ENCODE results near the gene CBARP. TPM values are rescaled to one million over a fixed set of nuclear protein-coding genes. Genes with fewer than 3 reads are reported as not detected.
A peak's percentile ranks its signal among the peaks of the same experiment; 100 is the strongest.

Gene CBARP
- total and polyA plus RNA-seq, 2 of the 13 experiments (the other 11 are each of a cell fraction or from before 2014, with no cell fraction given): 1.2 to 1.4 TPM

DNA sequence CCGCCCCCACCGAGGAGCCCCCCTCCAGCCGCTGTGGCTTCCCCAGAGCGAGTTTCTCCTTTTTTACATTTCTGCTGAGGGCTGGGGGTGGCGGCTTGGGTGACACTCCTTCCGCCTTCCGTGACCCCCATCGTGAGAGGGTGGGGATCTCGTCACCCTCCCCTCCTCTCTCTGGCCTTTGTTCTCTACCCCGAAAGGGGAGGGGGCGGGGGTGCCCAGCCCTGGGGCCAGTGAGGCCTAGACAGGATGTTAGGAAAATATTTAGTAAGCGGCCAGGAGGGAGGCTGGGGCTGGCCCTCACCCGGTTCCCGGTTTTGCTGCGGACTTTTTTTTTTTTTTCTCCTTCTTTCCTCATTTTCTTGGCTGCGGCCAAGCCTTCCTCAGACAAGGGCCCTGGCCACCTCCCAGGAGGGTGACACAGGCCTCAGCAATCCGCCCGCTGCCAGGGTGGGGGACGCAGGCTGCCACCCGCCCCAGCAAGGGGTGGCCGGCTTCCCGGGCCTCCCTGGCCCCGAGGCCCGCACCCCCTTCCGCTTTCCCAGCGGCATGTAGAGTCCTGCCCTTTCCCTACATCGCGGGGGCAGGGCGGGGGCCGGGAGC is 14.5 kb upstream of the CBARP start (continued):
- TF ChIP-seq HNF4A (CRISPR knock-in tag; IDR thresholded peaks at IDR 0.05): peak; percentile 46; the same call in 1 of the 2 replicates
- peak; percentile 43 for TF ChIP-seq RBM39 (IDR thresholded peaks at IDR 0.05; ENCODE audit: low read depth, low read length, poor library complexity, severe bottlenecking)
- TF ChIP-seq ZNF33B (CRISPR knock-in tag; IDR thresholded peaks at IDR 0.05): no peak
- peak in 1 of 2 experiments; percentile 17; a peak in 3 of 4 replicates for TF ChIP-seq NR2F1 (CRISPR knock-in tag; IDR thresholded peaks at IDR 0.05)
- no peak for TF ChIP-seq TEF (CRISPR knock-in tag; IDR thresholded peaks at IDR 0.05)
- TF ChIP-seq ZNF460 (CRISPR knock-in tag; IDR thresholded peaks at IDR 0.05; ENCODE audit: borderline replicate concordance): no peak
- TF ChIP-seq, protein P1, sequence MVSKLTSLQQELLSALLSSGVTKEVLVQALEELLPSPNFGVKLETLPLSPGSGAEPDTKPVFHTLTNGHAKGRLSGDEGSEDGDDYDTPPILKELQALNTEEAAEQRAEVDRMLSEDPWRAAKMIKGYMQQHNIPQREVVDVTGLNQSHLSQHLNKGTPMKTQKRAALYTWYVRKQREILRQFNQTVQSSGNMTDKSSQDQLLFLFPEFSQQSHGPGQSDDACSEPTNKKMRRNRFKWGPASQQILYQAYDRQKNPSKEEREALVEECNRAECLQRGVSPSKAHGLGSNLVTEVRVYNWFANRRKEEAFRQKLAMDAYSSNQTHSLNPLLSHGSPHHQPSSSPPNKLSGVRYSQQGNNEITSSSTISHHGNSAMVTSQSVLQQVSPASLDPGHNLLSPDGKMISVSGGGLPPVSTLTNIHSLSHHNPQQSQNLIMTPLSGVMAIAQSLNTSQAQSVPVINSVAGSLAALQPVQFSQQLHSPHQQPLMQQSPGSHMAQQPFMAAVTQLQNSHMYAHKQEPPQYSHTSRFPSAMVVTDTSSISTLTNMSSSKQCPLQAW (CRISPR knock-in tag; IDR thresholded peaks at IDR 0.05): peak; percentile 61
- peak; percentile 62; the same call in 1 of the 2 replicates for TF ChIP-seq SMAD3 (CRISPR knock-in tag; IDR thresholded peaks at IDR 0.05)
- TF ChIP-seq FOXP1 (IDR thresholded peaks at IDR 0.05): no peak
- TF ChIP-seq FOXP1 (CRISPR knock-in tag; IDR thresholded peaks at IDR 0.05): peak; percentile 38; the same call in 1 of the 2 replicates
- TF ChIP-seq MIER3 (CRISPR knock-in tag; IDR thresholded peaks at IDR 0.05; ENCODE audit: borderline replicate concordance): no peak; the same call in 1 of the 2 replicates
- peak; percentile 87 for TF ChIP-seq SAP130 (CRISPR knock-in tag; IDR thresholded peaks at IDR 0.05; ENCODE audit: low read depth)
- TF ChIP-seq ZNF720 (CRISPR knock-in tag; IDR thresholded peaks at IDR 0.05): no peak
- peak; percentile 29 for TF ChIP-seq PTBP1 (IDR thresholded peaks at IDR 0.05; ENCODE audit: low read depth, low read length, poor library complexity, severe bottlenecking)
- TF ChIP-seq ZNF556 (CRISPR knock-in tag; IDR thresholded peaks at IDR 0.05; ENCODE audit: borderline replicate concordance): 0 out of 2 replicates have a peak, but pooled peaks have one; percentile 6
- no peak for TF ChIP-seq ZNF629 (CRISPR knock-in tag; conservative IDR thresholded peaks at IDR 0.05)
- no peak for TF ChIP-seq ZNF20 (CRISPR knock-in tag; IDR thresholded peaks at IDR 0.05)
- no peak for TF ChIP-seq CERS6 (CRISPR knock-in tag; IDR thresholded peaks at IDR 0.05)
- TF ChIP-seq ZMYM4 (CRISPR knock-in tag; IDR thresholded peaks at IDR 0.05): 0 out of 2 replicates have a peak, but pooled peaks have one; percentile 3
- TF ChIP-seq HOXA3 (CRISPR knock-in tag; IDR thresholded peaks at IDR 0.05): no peak; the same call in 1 of the 2 replicates
- no peak for TF ChIP-seq SMAD9 (CRISPR knock-in tag; IDR thresholded peaks at IDR 0.05)
- peak; percentile 48 for TF ChIP-seq SRSF1 (optimal IDR thresholded peaks at IDR 0.05; ENCODE audit: low read depth, low read length)
- 0 out of 2 replicates have a peak, but pooled peaks have one; percentile 33 for TF ChIP-seq ZNF703 (CRISPR knock-in tag; IDR thresholded peaks at IDR 0.05; ENCODE audit: borderline replicate concordance)
- TF ChIP-seq, protein P2, sequence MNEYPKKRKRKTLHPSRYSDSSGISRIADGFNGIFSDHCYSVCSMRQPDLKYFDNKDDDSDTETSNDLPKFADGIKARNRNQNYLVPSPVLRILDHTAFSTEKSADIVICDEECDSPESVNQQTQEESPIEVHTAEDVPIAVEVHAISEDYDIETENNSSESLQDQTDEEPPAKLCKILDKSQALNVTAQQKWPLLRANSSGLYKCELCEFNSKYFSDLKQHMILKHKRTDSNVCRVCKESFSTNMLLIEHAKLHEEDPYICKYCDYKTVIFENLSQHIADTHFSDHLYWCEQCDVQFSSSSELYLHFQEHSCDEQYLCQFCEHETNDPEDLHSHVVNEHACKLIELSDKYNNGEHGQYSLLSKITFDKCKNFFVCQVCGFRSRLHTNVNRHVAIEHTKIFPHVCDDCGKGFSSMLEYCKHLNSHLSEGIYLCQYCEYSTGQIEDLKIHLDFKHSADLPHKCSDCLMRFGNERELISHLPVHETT (CRISPR knock-in tag; conservative IDR thresholded peaks at IDR 0.05): peak; percentile 73
- TF ChIP-seq ZNF546 (CRISPR knock-in tag; conservative IDR thresholded peaks at IDR 0.05): 0 out of 2 replicates have a peak, but pooled peaks have one; percentile 16
- TF ChIP-seq SP4 (CRISPR knock-in tag; IDR thresholded peaks at IDR 0.05): peak; percentile 75
- TF ChIP-seq NFIC (IDR thresholded peaks at IDR 0.05; ENCODE audit: low read length): 0 out of 2 replicates have a peak, but pooled peaks have one; percentile 32
- TF ChIP-seq GTF2F1 (IDR thresholded peaks at IDR 0.05; ENCODE audit: low read length): no peak
